Upper lobe of left lung (tissue), 4 donors: ENCODE results near the gene DDX1.

Experiments
- CTCF ChIP-seq, 6 experiments: fragments of 450-650 bp in 4 of 6; fragments of 200-600 bp in 2 of 6; sonication (generic) in 2 of 6; IDR thresholded peaks; one replicate each; pipeline ENCODE4 v1.5.1; 2016 to 2019; ENCODE audit warnings: antibody characterized with exemption in 6 of 6
- EP300 ChIP-seq, 4 donors: sonication (generic); formaldehyde crosslinking; IDR thresholded peaks; one replicate each; pipeline ENCODE4 v1.5.1; 2017; ENCODE audit warnings: antibody characterized with exemption in 4 of 4, control low read depth in 2 of 4
- POLR2A ChIP-seq, 4 donors: fragments of 450-650 bp; IDR thresholded peaks; one replicate each; pipeline ENCODE4 v1.5.1; 2016 to 2017; ENCODE audit warnings: antibody characterized with exemption in 4 of 4, mild to moderate bottlenecking in 2 of 4
- POLR2AphosphoS5 ChIP-seq, 2 donors: sonication (generic); formaldehyde crosslinking; IDR thresholded peaks; one replicate each; pipeline ENCODE4 v1.5.1; 2017; ENCODE audit warnings: antibody characterized with exemption in 2 of 2

- TF ChIP-seq EP300 (IDR thresholded peaks at IDR 0.05) (no peak), CTCF (IDR thresholded peaks at IDR 0.05) (no peak), POLR2A (IDR thresholded peaks at IDR 0.05) (no peak), POLR2AphosphoS5 (IDR thresholded peaks at IDR 0.05) (no peak)
Measured at GRCh38 chr2:15605721-15606120, 14.1 kb downstream of the DDX1 start.
